ENCODE results near the gene BMP8B. TPM values are rescaled to one million over a fixed set of nuclear protein-coding genes. Genes with fewer than 3 reads are reported as not detected.

The BMP8B gene
- total and polyA plus RNA-seq, 2 experiments from 2014 or later, result 3.1 to 7.6 TPM

- no peak for DNase-seq (ENCODE audit: low spot score)
- Histone ChIP-seq H3K9me2 (replicated peaks; ENCODE audit: insufficient read depth) (no peaks in the 10 kb centered on the region), H3K27ac (no peak overlapping the region), H3K27me3 (no peaks in the 10 kb centered on the region), H3K9me3 (ENCODE audit: low read depth) (no peaks in the 10 kb centered on the region), H3K79me2 (no peaks in the 10 kb centered on the region), H3K36me3 (replicated peaks; ENCODE audit: insufficient read depth, low read depth) (no peaks in the 10 kb centered on the region), H4K20me1 (ENCODE audit: insufficient read depth, poor library complexity, severe bottlenecking) (no peaks in the 10 kb centered on the region), H3K4me1 (ENCODE audit: insufficient read depth) (no peaks in the 10 kb centered on the region), H2AFZ (no peak overlapping the region), H3K4me3 (no peak overlapping the region), H3K4me2 (no peak overlapping the region)
- 70% methylated on average over 2 of the region's 2 CpGs for WGBS (ENCODE audit: low lambda C conversion rate, missing lambda C conversion rate)
- TF ChIP-seq EZH2 (IDR thresholded peaks at IDR 0.05; ENCODE audit: borderline replicate concordance), result no peak
- TF ChIP-seq EZH2phosphoT487 (IDR thresholded peaks at IDR 0.05; ENCODE audit: low read depth, severe bottlenecking, unreplicated experiment), result no peak
- TF ChIP-seq CTCF (IDR thresholded peaks at IDR 0.05; ENCODE audit: poor library complexity), result no peak
Measured at GRCh38 chr1:39754026-39754570, 34.6 kb downstream of the BMP8B start.

GRCh38 chr1:39753132-39754025 is 35.3 kb downstream of the BMP8B start:
- H3K27me3 ChIP-seq, result no peaks in the 10 kb centered on the region
- DNase-seq (ENCODE audit: low spot score), result no peak
- H3K36me3 ChIP-seq (replicated peaks; ENCODE audit: insufficient read depth, low read depth), result no peaks in the 10 kb centered on the region
- no peaks in the 10 kb centered on the region for H3K9me3 ChIP-seq (ENCODE audit: low read depth)
- H3K4me3 ChIP-seq, result no peak overlapping the region
- no peak overlapping the region for H3K27ac ChIP-seq
- no peaks in the 10 kb centered on the region for H3K9me2 ChIP-seq (replicated peaks; ENCODE audit: insufficient read depth)
- no peak for TF ChIP-seq CTCF (IDR thresholded peaks at IDR 0.05; ENCODE audit: poor library complexity)
- no peak for TF ChIP-seq EZH2 (IDR thresholded peaks at IDR 0.05; ENCODE audit: borderline replicate concordance)
- no peak for TF ChIP-seq EZH2phosphoT487 (IDR thresholded peaks at IDR 0.05; ENCODE audit: low read depth, severe bottlenecking, unreplicated experiment)
- H3K4me2 ChIP-seq, result no peak overlapping the region
- H2AFZ ChIP-seq, result no peak overlapping the region
- H4K20me1 ChIP-seq (ENCODE audit: insufficient read depth, poor library complexity, severe bottlenecking), result no peaks in the 10 kb centered on the region
- WGBS (ENCODE audit: low lambda C conversion rate, missing lambda C conversion rate), result 96% methylated on average over 16 of the region's 16 CpGs
- H3K4me1 ChIP-seq (ENCODE audit: insufficient read depth), result no peaks in the 10 kb centered on the region
- H3K79me2 ChIP-seq, result no peaks in the 10 kb centered on the region

GRCh38 chr1:39752703-39753102 is 36.0 kb downstream of the BMP8B start:
- Histone ChIP-seq H3K79me2 (no peaks in the 10 kb centered on the region), H3K4me1 (ENCODE audit: insufficient read depth) (no peaks in the 10 kb centered on the region), H3K36me3 (replicated peaks; ENCODE audit: insufficient read depth, low read depth) (no peaks in the 10 kb centered on the region), H4K20me1 (ENCODE audit: insufficient read depth, poor library complexity, severe bottlenecking) (no peaks in the 10 kb centered on the region), H2AFZ (no peak overlapping the region), H3K4me2 (no peak overlapping the region), H3K9me3 (ENCODE audit: low read depth) (no peaks in the 10 kb centered on the region), H3K4me3 (no peak overlapping the region), H3K27ac (no peak overlapping the region), H3K27me3 (no peaks in the 10 kb centered on the region), H3K9me2 (replicated peaks; ENCODE audit: insufficient read depth) (no peaks in the 10 kb centered on the region)
- no peak for DNase-seq (ENCODE audit: low spot score)
- TF ChIP-seq EZH2phosphoT487 (IDR thresholded peaks at IDR 0.05; ENCODE audit: low read depth, severe bottlenecking, unreplicated experiment) (no peak), EZH2 (IDR thresholded peaks at IDR 0.05; ENCODE audit: borderline replicate concordance) (no peak), CTCF (IDR thresholded peaks at IDR 0.05; ENCODE audit: poor library complexity) (no peak)
- 90% methylated on average over 6 of the region's 6 CpGs for WGBS (ENCODE audit: low lambda C conversion rate, missing lambda C conversion rate)

Data from hepatocyte (in vitro differentiated cells).